Transverse colon (tissue), 4 donors: ENCODE measurements around the gene ASB11. TPM values are rescaled to one million over a fixed set of nuclear protein-coding genes. Genes with fewer than 3 reads are reported as not detected.

ENCODE experiments used
- DNase-seq: peaks from one replicate; pipeline ENCODE4 v3.0.0-alpha.2; 2019
- H3K27ac ChIP-seq, 4 donors: fragments of 200-600 bp; sonication (generic); 2 replicates each; pipeline ENCODE4 v1.5.1; 2016 to 2018; ENCODE audit warnings: inconsistent platforms in 4 of 4
- H3K27me3 ChIP-seq: fragments of 200-600 bp; sonication (generic); 2 replicates; pipeline ENCODE4 v1.5.1; 2017; ENCODE audit warnings: inconsistent platforms
- H3K36me3 ChIP-seq, 4 donors: fragments of 200-600 bp; sonication (generic); 2 replicates each; pipeline ENCODE4 v1.5.1; 2017 to 2019; ENCODE audit warnings: inconsistent platforms in 4 of 4
- H3K4me1 ChIP-seq, 4 donors: fragments of 200-600 bp; sonication (generic); 2 replicates each; pipeline ENCODE4 v1.5.1; 2017 to 2020; ENCODE audit warnings: inconsistent platforms in 4 of 4
- H3K4me3 ChIP-seq, 4 donors: fragments of 200-600 bp; sonication (generic); 1 replicate in 1 of 4; 2 replicates in 3 of 4; pipeline versions ENCODE4 v1.5.1 to v1.6.1; 2017 to 2019; ENCODE audit warnings: inconsistent platforms in 4 of 4
- H3K9me3 ChIP-seq, 2 donors: fragments of 200-600 bp; sonication (generic); 2 replicates each; pipeline ENCODE4 v1.5.1; 2017 to 2019; ENCODE audit warnings: inconsistent platforms in 2 of 2
- CTCF ChIP-seq, 5 experiments: fragments of 200-600 bp in 3 of 5; fragments of 450-650 bp in 2 of 5; sonication (generic) in 3 of 5; IDR thresholded peaks; 1 replicate in 2 of 5; 2 replicates in 3 of 5; pipeline ENCODE4 v1.5.1; 2016 to 2017; ENCODE audit warnings: antibody characterized with exemption in 5 of 5, inconsistent platforms in 3 of 5, mild to moderate bottlenecking in 2 of 5, moderate library complexity in 1 of 5
- EP300 ChIP-seq: sonication (generic); formaldehyde crosslinking; IDR thresholded peaks from one replicate; pipeline ENCODE4 v1.6.1; 2017; ENCODE audit warnings: antibody characterized with exemption, low read depth
- POLR2A ChIP-seq: fragments of 450-650 bp; IDR thresholded peaks from one replicate; pipeline ENCODE4 v1.6.1; 2016; ENCODE audit warnings: antibody characterized with exemption, mild to moderate bottlenecking, moderate library complexity
- POLR2AphosphoS5 ChIP-seq, 3 donors: sonication (generic); formaldehyde crosslinking; IDR thresholded peaks; one replicate each; pipeline ENCODE4 v1.6.1; 2016; ENCODE audit warnings: antibody characterized with exemption in 3 of 3
- WGBS, 2 donors: methylation state at CpG; one replicate each; pipeline ENCODE4 v1.1.5; 2018; ENCODE audit warnings: low coverage in 1 of 2; 5-methylcytosine and 5-hydroxymethylcytosine counted together
- in situ Hi-C, 4 donors: fragments of 200-750 bp; cut with MboI; loops; one replicate each; pipeline versions ENCODE4 v1.15.0 to v1.15.1; 2017; ENCODE audit warnings: low sequenced_read_pairs in 3 of 4, low pct_ligation_motif_present in 1 of 4, low pct_unique_long_range_greater_than_20kb in 1 of 4
- intact Hi-C: fragments of 100-400 bp; cut with DNase I; formaldehyde crosslinking; loops from one replicate; pipeline ENCODE4 v1.15.1; 2023; ENCODE audit warnings: low total_unique reads
- total RNA-seq, 4 donors: library from RNA; depleted of rRNA; stranded (reverse); fragments of >200 nt; gene quantifications; one replicate each; pipeline ENCODE4 v1.1.0, GENCODE V29; 2016

The ASB11 gene
- total RNA-seq, 4 donors from 2014 or later, result 0.32 to 1.1 TPM; not detected in 2

DNA sequence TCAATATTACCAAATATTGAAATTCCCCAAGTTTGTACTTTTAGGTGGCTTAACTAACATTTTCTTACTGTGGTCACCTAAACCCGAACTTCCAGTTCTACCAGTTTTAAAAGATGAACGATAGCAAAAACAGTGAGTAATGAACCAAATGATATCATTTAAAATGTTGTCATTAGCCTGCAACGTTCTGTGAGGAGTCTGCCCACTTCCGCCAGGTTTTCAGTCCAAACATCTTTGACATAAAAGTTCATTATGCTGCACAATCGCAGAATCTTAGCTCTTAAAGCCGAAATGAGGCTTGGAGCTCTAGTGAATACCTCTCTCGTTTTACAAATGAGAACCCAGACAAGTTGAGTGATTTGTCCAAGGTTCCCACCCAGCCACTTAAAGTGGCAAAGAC, 19.1 kb upstream of the ASB11 start:
- DNase-seq, result no peak
- WGBS, 2 donors, result 10 to 34% methylated on average over 3 to 7 of the region's 7 CpGs
- in situ Hi-C loops (loop anchor here in 2 of 4 donors (25.0 kb wide), 2 partner anchors 128 to 353 kb away; no protein-coding TSS in a partner anchor), intact Hi-C loops (no loop called here)
- Histone ChIP-seq H3K27ac (peak overlapping the region; percentile 79 to 93 (median 88)), H3K4me1 (peaks cover 0 to 8% (median 2%) of the 10 kb centered on the region in 4 donors), H3K27me3 (no peaks in the 10 kb centered on the region), H3K4me3 (peak overlapping the region; percentile 54 to 89 (median 66)), H3K9me3 (no peaks in the 10 kb centered on the region), H3K36me3 (no peaks in the 10 kb centered on the region)
- TF ChIP-seq POLR2A (no peak), EP300 (no peak), CTCF (IDR thresholded peaks at IDR 0.05) (no peak), POLR2AphosphoS5 (IDR thresholded peaks at IDR 0.05) (no peak)

DNA sequence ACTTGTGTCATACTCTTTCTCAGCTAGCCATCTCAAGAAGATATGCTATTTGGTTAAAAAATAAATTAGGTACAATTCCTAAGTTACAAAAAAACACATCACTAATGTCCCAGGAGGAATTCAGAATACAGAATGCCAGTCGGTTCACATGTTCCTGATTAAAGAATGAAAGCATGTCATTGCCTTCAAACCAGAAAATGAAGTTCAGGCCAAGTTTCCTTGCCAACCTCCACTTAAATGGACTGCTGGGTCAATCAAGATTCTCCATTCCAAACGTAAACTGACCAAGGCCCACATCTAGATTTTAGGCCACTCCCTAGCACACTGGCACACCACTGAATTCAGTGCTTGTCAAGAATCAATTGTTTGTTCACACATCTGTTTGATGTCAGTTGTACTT, 13.4 kb upstream of the ASB11 start:
- WGBS, 2 donors, result 63 to 83% methylated on average over 1 to 2 of the region's 2 CpGs
- DNase-seq, result no peak
- H3K36me3 ChIP-seq, result no peaks in the 10 kb centered on the region
- H3K27me3 ChIP-seq, result no peaks in the 10 kb centered on the region
- no peaks in the 10 kb centered on the region for H3K4me1 ChIP-seq
- intact Hi-C loops (no loop called here), in situ Hi-C loops (loop anchor here in 2 of 4 donors (25.0 kb wide), 2 partner anchors 133 to 358 kb away; no protein-coding TSS in a partner anchor)
- TF ChIP-seq POLR2A, result no peak
- no peak for TF ChIP-seq EP300
- TF ChIP-seq POLR2AphosphoS5 (IDR thresholded peaks at IDR 0.05), result no peak
- no peak for TF ChIP-seq CTCF (IDR thresholded peaks at IDR 0.05)
- H3K4me3 ChIP-seq, result no peak overlapping the region
- no peak overlapping the region for H3K27ac ChIP-seq
- no peaks in the 10 kb centered on the region for H3K9me3 ChIP-seq

DNA sequence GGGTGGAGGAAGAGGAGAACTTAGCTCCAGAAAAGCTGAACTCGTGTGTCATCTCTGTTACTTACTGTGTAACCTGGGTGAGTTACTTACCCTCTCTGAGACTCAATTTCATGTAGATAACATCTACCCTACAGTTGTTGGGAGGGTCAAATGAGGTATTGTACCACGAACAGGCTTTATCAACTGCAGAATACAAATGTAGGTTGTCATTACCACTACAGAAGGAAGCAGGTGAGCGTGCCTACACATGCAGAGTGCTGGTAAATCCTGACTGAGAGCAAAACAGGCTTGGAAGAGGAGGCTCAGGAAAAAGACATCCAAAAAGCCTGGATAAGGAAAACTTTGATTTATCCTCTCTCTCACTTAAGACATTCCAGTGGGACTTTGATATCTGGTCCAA, 12.7 kb upstream of the ASB11 start:
- WGBS, 2 donors, result 69% methylated on average over 3 of the region's 3 CpGs; no CpG with 5 or more reads in 1 of the 2 donors
- H3K27ac ChIP-seq, result no peak overlapping the region
- no peak overlapping the region for H3K4me3 ChIP-seq
- no peaks in the 10 kb centered on the region for H3K27me3 ChIP-seq
- no peaks in the 10 kb centered on the region for H3K4me1 ChIP-seq
- DNase-seq, result no peak
- TF ChIP-seq POLR2AphosphoS5 (IDR thresholded peaks at IDR 0.05) (no peak), EP300 (no peak), POLR2A (no peak), CTCF (IDR thresholded peaks at IDR 0.05) (no peak)
- intact Hi-C loops (no loop called here), in situ Hi-C loops (loop anchor here in 2 of 4 donors (25.0 kb wide), 2 partner anchors 134 to 359 kb away; no protein-coding TSS in a partner anchor)
- no peaks in the 10 kb centered on the region for H3K36me3 ChIP-seq
- H3K9me3 ChIP-seq, result no peaks in the 10 kb centered on the region

- 64 to 94% methylated on average over 4 to 5 of the region's 5 CpGs for WGBS, 2 donors
- H3K4me3 ChIP-seq, result no peak overlapping the region
- no peaks in the 10 kb centered on the region for H3K9me3 ChIP-seq
- intact Hi-C loops (no loop called here), in situ Hi-C loops (no loop called here)
- H3K27me3 ChIP-seq, result no peaks in the 10 kb centered on the region
- DNase-seq, result no peak
- no peaks in the 10 kb centered on the region for H3K36me3 ChIP-seq
- no peaks in the 10 kb centered on the region for H3K4me1 ChIP-seq
- TF ChIP-seq CTCF (IDR thresholded peaks at IDR 0.05) (no peak), EP300 (no peak), POLR2AphosphoS5 (IDR thresholded peaks at IDR 0.05) (no peak), POLR2A (no peak)
- H3K27ac ChIP-seq, result no peak overlapping the region
Measured at GRCh38 chrX:15322472-15322871, 7.0 kb upstream of the ASB11 start.
